Smooth muscle cell of the brain vasculature (primary cell): ENCODE results near the gene TOR1AIP2.
"Not testable (repeated sequence)": the region's sequence is repeated elsewhere in the genome, so short reads cannot be mapped to it uniquely, and the experiment has no call there.

Source experiments
- DNase-seq: peaks from one replicate; pipeline ENCODE4 v3.0.0-alpha.2; 2012; ENCODE audit warnings: low read depth, low spot score

Gene TOR1AIP2

GRCh38 chr1:179875596-179876299, 1.9 kb downstream of the TOR1AIP2 start:
- DNase-seq = no peak

DNA sequence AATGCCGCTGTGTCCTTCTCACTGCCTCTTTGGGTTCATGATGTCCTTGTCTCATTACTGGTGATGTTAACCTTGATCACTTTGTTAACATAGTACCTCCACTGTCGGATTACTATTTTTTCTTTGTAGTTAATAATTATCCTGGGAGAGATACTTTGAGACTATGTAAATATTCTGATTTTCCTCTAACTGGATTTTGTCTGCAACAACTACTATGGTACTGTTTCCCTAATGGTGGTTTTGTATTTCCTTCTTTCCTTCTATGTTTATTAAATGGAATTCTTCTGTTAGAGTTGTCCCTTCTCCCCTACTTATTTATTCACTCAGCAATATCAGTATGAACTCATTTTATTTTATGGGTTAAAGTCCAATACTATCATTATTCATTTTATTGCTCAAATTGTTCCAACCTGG, 4.2 kb downstream of the TOR1AIP2 start:
- no peak for DNase-seq

- no peak for DNase-seq
Measured at GRCh38 chr1:179872558-179872957, 5.0 kb downstream of the TOR1AIP2 start.

DNA sequence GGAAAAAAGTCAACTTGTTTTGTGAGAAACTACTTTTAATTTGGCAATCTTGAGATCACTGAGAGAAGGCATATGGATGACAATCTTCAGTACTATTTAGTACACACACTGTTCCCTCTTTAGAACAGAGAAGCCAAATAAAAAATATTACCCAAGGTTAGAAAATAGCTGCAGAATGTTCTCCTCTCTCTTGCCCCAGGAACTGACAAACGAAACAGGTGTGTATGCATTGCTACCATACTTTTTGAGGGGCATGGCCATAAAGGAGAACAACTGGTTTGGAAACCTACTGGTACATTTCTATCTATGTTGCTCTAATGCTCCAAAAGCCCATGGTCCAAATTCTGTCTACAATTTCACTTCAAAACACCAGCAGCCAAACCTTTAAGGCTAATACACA, 5.7 kb downstream of the TOR1AIP2 start:
- no peak for DNase-seq

GRCh38 chr1:179870870-179871269, 6.7 kb downstream of the TOR1AIP2 start:
- no peak for DNase-seq

- DNase-seq = peak; percentile 24
Measured at GRCh38 chr1:179867493-179868330, 9.9 kb downstream of the TOR1AIP2 start.

GRCh38 chr1:179866616-179867015, 11.0 kb downstream of the TOR1AIP2 start:
- DNase-seq = no peak

DNA sequence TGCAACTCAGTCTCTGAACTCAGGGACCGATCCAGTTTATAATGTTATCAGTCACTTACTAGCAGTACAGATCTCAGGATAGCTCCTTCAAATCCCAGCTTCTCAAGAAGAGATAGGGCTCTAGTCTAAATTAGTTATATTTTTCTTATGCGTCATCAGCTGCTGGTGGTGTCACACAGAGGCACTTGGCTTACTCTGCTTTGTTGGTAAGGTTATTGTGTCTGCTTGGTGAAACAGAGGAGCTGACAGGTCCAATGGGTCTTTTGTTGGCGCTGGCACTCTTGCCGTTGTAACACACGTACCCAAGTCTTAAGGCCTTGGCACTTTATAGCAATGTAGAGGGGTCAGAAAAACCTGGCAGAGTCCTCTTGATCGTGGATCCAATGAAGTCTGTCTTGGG, 12.2 kb downstream of the TOR1AIP2 start:
- DNase-seq = no peak

DNA sequence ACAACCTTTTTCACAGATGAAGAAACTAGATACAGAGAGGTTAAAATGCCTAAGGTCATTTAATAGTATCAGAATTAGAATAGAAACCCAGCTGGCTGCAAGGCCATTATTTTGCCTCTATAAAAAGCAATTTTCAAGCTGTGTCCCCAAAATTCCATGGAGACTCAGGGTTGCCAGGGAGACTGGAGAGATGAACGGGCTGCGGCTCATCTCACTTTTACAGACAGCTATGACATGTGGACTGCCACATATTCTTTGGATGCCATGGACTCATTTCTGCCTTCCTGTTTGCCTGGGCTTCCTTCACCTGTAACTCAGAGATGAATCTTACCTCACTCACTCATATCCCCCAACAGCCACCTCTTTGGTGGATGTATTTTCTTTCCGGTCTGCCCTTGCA, 17.0 kb downstream of the TOR1AIP2 start:
- no peak for DNase-seq

- no peak for DNase-seq
Measured at GRCh38 chr1:179857009-179857408, 20.6 kb downstream of the TOR1AIP2 start.

- DNase-seq = no peak
Measured at GRCh38 chr1:179856296-179856695, 21.3 kb downstream of the TOR1AIP2 start.

DNA sequence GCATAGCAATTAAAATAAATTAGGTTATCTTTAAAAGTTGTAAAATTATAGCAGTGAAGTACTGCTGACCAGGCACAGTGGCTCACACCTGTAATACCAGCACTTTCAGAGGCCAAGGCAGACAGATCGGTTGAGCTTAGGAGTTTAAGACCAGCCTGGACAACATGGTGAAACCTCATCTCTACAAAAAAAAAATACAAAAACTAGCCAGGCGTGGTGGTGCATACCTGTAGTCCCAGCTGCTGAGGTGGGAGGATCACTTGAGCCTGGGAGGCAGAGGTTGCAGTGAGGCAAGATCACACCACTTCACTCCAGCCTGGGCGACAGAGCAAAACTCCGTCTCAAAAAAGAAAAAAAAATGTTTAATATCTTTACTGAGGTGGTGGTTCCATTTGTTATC, 21.8 kb downstream of the TOR1AIP2 start:
- not testable (repeated sequence) for DNase-seq

DNA sequence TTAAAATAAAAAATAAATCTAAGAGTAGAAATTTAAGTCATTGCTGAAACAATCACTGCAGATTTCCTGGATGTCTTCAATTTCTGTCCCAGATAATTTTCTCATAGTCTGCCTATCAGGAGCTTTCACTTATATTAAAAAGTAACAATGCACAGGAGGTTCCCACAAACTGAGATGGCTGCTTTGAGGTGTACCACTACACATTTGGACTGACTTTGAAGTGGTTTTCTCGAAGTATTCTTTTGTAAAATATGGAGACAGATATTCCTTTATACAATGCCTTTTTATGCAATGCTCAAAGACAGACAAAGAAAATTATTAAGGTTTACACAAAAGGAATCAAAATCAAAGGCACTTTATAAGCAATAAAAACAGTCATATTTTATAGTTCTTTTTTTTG, 24.5 kb downstream of the TOR1AIP2 start:
- DNase-seq = no peak

- no peak for DNase-seq
Measured at GRCh38 chr1:179848233-179848632, 29.4 kb downstream of the TOR1AIP2 start.

DNA sequence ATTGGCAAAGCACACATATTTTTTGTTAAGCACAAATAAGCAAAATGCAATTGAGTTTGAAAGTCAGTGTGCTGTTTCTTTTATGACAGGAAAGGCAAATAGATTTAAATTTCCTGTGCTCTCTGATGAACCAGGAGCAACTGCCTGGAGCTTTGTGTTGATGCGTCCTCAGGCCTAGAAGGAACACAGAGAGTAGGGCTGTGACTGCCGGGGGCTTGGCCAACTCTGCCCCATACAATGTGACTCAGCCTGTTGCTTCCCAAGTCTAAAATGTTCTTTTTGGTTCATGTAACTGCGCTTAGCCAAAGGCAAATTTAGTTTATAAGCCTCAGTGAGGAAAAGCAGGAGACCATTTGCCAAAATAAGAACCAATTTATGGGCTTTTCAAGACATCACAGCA, 37.5 kb downstream of the TOR1AIP2 start:
- DNase-seq = no peak

- DNase-seq = not testable (repeated sequence)
Measured at GRCh38 chr1:179836686-179837445, 40.7 kb downstream of the TOR1AIP2 start.

GRCh38 chr1:179831852-179832699, 45.5 kb downstream of the TOR1AIP2 start:
- no peak for DNase-seq

GRCh38 chr1:179831225-179831624, 46.4 kb downstream of the TOR1AIP2 start:
- no peak for DNase-seq

DNA sequence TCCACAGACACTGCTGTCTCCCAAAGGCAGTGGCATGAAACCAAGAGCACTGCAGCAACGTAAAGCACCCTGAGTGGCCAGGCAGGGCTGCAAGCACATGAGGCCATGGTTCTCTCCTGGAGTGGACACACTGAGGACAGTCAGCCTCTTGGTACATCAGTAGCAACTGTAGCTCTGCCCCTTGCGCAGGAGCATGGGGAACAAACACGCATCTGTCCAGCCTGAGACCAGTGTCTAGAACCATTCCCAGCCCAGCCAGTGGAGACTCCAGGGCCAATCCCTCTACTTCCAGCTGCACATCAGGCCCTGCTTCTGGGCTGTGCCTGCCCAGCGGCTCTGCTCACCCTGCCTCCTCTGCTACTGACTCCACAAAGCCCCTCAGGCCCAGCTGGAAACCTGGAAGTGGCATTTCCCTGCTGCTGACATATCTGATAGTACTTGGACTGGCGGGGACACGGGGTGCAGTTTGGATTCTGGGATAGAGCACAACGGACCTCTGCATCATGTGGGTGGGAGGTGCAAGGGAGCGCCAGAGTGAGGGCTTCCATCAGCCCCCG, 49.0 kb downstream of the TOR1AIP2 start:
- DNase-seq = no peak

- no peak for DNase-seq
Measured at GRCh38 chr1:179826626-179827280, 50.9 kb downstream of the TOR1AIP2 start.
